ENCODE data around the gene MCTP2.

The MCTP2 gene

GRCh38 chr15:94230883-94231722 lies at the start of gene MCTP2:
Gene MCTP2, plus strand, starts transcription at chr15:94231561. Its CDS starts 66,705 bp downstream, at chr15:94298266.
- DNase-seq = peak; percentile 96

- DNase-seq = no peak
These were observed 48.5 kb upstream of the MCTP2 start for GRCh38 chr15:94182883-94183282.

- no peak for DNase-seq
These were observed 45.7 kb upstream of the MCTP2 start for GRCh38 chr15:94185547-94186236.

DNA sequence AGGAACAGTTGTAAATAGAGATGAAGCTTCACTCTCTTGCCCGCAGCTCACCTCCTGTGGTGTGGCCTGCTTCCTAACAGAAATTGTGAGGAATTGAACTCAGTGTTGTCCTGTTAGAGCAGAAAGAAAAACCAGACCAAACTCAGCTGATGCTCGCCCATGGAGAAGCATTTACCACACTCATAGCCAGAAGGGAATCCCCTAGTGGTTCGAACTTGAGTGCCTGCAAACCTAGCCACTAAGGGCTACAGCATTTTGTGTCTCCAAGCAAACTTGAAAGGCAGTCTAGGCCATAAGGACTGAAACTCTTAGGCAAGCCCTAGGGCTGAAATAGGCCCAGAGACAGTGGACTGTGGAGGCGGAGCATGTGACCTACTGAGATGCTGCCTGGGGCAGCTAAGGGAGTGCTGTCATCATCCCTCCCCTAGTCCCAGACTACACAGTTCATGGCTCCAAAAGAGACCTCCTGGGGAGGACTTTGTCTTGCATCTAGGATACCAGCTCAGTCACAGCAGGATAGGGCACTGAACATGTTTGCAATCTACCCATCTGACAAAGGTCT lies 44.5 kb upstream of the MCTP2 start:
- no peak for DNase-seq

- DNase-seq = no peak
These were observed 37.5 kb upstream of the MCTP2 start for GRCh38 chr15:94193906-94194305.

DNA sequence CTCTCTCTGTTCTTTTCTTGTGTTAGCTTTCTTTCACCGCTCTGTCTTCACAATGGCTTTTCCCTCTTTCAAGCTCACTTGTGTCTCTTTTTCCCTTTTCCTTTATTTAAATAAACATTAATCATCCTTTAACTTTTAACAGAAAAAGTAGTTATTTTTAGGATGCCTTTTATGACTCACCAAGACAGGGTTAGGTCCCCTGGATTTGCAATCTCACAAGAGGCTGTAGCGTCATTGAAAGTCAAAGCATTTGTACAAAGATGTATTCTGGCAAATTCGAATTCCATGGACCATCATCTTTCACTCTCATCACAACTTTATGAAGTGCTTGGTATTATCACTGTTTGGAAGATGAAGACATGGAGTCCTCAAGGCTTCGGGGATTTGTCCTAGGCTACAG lies 34.8 kb upstream of the MCTP2 start:
- DNase-seq = no peak

- DNase-seq = no peak
These were observed 32.7 kb upstream of the MCTP2 start for GRCh38 chr15:94198633-94199032.

GRCh38 chr15:94199725-94200124 lies 31.6 kb upstream of the MCTP2 start:
- DNase-seq = no peak

- no peak for DNase-seq
These were observed 28.1 kb upstream of the MCTP2 start for GRCh38 chr15:94203306-94203705.

- DNase-seq = no peak
These were observed 26.0 kb upstream of the MCTP2 start for GRCh38 chr15:94205366-94205765.

- no peak for DNase-seq
These were observed 24.7 kb upstream of the MCTP2 start for GRCh38 chr15:94206463-94207167.

DNA sequence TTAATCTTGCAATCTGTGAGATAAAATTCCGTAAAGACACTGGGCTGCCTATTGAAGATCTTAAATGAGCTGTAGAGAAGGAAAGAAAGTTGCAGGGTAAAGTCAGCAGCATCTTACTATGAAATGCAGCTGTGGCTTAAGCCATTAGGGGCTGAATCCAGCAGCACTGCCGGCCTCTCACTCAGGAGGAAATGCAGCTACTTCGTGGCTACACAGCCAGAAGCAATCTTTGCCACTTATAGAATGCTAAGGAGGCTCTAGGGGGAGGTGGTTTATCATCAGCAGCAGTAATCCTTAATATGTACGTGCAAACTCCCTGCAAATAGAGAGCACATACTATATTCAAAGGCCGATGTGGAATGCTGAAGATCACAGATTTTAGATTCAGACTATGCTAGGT lies 19.1 kb upstream of the MCTP2 start:
- no peak for DNase-seq

GRCh38 chr15:94225616-94226015 lies 5.7 kb upstream of the MCTP2 start:
- DNase-seq = no peak

- no peak for DNase-seq
These were observed 2.8 kb upstream of the MCTP2 start for GRCh38 chr15:94228611-94229010.

DNA sequence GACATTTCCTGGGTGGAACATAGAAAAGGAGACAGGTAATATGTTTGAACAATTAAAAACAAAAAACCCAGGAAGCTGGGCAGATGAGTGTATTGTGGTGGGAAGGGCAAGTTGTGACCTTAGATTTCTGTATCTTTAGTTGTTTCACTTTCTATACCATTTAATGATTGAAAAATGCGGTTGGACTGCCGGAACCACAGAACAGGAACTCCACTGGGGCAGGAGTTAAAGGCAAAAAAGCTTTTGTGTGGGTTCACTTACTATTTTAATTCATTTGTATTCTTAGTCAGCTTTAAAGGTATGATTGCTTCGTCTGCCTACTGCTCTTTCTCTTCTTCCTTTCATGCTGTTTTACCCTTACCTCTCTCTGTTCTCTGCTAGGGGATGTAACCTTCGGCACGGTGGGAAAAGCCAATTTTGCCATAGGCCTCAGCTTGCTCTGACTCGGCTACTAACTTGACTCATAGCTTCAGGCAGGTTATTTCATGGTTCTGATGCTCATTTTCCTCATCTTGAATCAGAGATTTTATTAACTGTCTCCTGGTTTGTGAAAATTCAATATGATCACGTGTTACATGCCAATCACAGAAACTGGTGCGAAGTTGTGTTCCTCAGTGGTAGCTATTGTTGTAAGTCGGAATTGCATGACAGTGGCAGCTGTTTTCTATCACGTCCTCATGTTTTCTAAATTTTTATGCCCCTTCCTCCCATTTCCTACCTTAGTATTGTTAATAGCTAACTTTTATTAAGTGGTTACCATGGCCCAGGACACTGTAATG lies 1.6 kb upstream of the MCTP2 start:
- DNase-seq = no peak

DNA sequence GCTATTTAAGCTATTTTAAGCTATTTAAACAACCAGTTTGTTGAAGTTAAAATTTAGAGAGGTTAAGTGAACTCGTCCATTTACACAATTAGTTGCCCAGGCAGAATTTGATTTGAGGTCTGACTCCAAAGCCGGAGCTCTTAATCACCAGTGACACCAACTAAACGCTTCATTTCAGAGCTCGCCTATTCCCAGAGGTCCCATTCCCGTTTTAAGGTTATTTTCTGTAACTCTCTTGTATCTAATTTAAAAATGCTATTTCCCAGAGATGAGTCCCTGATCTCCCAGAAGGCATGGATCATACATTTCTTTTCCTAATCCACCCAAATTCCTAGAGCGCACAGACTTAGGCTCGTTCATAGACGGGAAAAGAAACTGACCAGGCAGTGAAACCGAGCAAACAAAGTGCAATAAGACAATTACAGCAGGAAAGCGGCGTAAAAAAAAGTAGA lies 904 bp upstream of the MCTP2 start:
- DNase-seq = peak; percentile 62

- no peak for DNase-seq
These were observed 535 bp downstream of the MCTP2 start for GRCh38 chr15:94231723-94232468.

GRCh38 chr15:94233441-94233840 lies 2.1 kb downstream of the MCTP2 start:
- no peak for DNase-seq

DNA sequence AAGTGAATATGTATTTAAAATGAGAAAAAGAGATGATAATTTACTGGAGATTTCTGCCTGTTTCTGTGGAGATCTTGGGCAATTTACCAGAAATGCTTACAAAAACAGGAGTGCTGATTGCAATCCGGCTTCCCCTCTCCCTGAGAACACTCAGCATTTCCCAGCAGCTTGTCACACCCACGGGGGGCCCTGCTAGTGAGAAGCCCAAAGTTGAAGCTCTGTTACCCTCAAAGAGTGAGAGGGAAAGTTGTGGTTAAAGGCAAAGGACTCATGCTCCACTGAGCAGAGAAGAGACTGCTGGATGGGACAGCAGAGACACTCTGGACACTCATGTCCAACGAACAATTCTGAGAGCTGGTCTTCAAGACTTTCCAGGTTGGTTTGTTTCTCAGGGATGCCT lies 2.9 kb downstream of the MCTP2 start:
- DNase-seq = no peak

- DNase-seq = no peak
These were observed 3.7 kb downstream of the MCTP2 start for GRCh38 chr15:94235041-94235440.

DNA sequence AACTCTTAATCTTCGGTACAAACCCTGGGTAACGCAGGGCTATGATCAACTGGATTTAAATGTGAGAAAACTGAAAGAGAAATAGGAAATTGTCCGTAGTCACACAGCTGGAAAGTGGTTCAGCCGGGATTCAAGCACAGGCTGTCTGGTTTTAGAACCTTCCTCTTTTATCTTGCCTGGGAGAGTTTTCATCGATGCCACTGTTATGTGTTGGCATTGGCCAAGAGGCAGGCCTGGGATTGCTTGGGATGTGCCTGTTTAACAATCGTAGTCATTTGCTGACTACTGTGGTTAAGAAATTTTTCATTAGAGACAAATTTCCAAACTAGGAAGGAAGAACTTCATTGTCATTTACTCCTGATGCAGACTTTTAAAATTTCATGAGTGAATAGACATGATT lies 4.3 kb downstream of the MCTP2 start:
- no peak for DNase-seq

GRCh38 chr15:94236608-94237007 lies 5.2 kb downstream of the MCTP2 start:
- DNase-seq = no peak

Measured in kidney glomerular epithelial cell (primary cell).